Stimulated activated CD4-positive, alpha-beta T cell treated with anti-CD3 and anti-CD28 coated beads, Interleukin-15, amount 100 ng/mL, for 24 hours (primary cell): ENCODE data around the gene FAM204A.
A peak's percentile ranks its signal among the peaks of the same experiment; 100 is the strongest.

Experiments
- DNase-seq: peaks from one replicate; pipeline ENCODE4 v3.0.0-alpha.2; 2020

The FAM204A gene

DNA sequence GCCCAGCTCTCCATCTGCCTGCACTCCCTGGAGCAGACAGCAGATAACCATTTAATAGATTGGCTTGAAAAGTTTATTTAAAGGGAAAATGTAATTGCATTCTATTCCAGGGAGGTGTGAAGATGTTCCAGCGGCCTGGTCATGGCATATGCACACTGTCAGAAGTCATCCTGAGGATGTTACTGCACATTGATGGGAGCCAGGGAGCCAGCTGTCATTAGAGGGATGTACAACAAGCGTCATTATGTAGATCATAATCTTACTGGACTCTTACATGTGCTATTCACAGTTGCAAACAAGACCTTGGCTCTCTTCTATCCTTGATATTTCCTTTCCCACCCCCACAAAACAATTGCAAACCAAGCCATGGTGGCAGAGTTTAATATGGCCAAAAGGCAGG, 65.4 kb downstream of the FAM204A start:
- DNase-seq, result no peak

DNA sequence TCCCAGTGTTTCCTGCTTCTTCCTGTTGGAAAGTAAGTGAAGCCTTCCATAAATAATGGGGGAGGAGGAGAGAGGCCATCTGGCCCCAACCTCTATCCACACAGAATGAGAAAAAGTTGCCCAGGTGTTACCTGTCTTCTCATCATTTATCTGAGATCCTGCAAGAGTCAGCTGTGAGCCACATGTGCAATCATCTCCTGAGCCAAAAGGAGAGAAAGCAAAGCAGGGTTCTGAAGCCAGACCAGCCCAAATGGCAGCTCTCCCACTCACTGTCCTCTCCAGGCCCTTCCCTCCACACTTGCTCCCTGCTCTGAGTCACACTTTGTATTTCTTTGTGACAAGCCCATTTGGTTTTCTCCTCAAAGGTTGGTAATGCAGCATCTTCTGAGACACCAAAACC, 65.9 kb downstream of the FAM204A start:
- DNase-seq, result no peak

GRCh38 chr10:118273662-118274061, 68.5 kb downstream of the FAM204A start:
- DNase-seq, result no peak

- DNase-seq, result no peak
These were observed 69.4 kb downstream of the FAM204A start for GRCh38 chr10:118272767-118273166.

- no peak for DNase-seq
These were observed 69.9 kb downstream of the FAM204A start for GRCh38 chr10:118272149-118272721.

DNA sequence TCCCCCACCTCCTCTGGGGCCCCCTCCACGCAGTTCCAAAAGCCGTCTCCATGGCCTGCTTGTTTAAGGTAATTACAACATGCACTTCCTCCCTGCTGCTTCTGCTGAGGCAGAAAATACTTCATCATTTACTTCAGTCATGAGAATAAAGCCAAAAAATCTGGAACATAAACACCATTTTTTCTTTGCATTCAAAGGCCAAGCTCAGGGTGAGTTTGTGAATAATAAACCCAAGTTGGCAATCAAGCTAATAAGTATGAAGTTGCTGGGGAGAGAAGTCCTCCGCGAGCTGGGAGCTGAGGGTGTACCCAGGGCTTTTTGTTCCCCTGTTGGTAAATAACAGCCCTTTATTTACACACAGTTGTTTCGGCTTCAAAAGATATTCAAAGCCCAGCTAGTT, 70.5 kb downstream of the FAM204A start:
- DNase-seq, result no peak

DNA sequence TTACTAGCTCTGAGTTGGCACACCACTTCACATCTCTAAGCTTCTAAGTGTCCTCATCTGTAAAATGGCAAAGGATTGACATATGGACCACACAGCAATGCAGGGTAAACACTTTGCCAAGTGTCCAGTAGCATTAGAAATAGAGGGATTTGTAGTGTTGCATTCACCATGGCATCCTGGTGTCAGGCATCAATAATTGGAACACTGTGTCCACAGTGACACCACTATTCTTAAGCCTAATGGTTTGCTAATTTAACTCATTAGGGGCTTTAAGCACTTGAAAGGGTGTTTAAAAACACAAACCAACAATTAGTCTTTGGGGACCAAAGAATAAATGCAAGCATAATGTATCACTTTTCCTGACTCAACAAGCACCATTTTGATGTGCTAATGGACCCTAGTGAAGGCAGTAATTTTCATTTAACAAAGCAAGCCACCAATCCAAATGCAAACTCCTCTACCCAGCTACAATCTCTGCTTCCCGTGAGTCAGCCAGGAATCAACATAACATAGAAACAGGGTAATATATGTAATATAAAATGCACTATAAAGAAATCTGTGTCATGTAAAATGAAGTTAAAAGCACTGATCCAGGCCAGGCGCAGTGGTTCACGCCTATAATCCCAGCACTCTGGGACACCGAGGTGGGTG, 75.9 kb downstream of the FAM204A start:
- DNase-seq, result no peak

- no peak for DNase-seq
These were observed 77.2 kb downstream of the FAM204A start for GRCh38 chr10:118264838-118265470.

- DNase-seq, result no peak
These were observed 77.9 kb downstream of the FAM204A start for GRCh38 chr10:118264252-118264651.

DNA sequence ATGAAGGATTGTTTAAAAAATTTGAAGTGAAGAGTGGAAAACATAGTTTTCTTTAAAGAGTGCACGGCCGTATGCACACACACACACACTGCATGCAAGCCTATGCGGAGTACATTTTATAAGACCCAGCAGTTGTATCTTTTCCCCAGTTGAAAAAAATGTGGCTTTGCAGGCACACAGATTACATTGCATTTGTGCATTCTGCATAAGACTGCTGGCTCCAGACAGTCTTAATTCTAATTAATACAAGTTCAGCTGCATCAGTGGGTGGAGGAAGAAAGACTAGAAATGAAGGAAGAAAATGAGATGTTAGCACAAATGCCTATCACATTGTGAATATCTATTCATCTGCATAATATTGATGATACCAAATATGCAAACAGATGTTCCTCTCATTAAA, 79.6 kb downstream of the FAM204A start:
- no peak for DNase-seq

DNA sequence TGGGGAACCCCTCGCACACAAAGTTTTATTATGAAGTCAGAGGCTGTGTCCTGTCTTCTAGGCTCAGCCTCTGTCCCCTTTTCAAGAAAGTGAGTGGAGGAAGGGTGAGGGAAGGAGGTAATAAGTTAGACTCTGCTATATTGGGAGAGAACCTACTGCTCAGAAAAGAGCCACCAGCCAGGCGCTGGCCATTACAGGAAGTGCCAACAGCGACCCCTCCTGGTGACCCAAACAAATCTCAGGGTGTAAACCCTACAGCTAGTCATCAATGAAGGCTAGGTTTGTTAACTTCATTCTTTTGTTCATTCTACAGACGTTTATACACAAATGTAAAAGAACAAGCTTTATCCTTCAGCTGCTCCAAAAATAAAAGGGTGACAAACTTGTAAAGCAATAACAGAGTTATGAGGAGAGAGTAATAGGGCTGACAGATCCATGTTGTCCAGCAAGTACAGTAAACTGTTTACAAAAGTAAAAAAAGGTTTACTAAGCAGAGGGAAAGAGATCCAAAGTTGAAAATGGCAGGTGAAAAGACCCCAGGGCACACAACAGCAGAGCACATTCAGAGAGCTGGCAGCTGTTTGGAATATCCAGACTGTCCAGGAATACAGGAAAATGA, 82.7 kb downstream of the FAM204A start:
- DNase-seq, result peak; percentile 51

- DNase-seq, result no peak
These were observed 83.8 kb downstream of the FAM204A start for GRCh38 chr10:118258285-118258684.

GRCh38 chr10:118256825-118257570, 85.1 kb downstream of the FAM204A start:
- no peak for DNase-seq

DNA sequence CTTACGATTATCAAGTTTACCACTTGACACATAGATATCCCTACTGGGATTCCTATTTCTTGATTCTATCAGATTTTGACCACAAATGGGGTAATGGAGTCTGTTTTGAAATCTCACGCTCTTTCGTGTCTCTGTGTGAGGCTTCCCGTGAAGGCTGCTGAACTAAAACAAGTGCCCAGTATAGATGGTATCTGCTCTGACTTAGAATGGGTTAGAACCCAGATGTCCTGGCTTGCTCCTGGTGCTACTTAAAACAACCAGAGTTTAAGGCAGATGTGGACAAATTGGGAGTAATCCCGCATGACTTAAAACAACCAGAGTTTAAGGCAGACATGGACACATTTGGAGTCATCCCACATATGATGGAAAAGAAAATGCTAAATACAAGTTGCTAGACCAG, 85.9 kb downstream of the FAM204A start:
- no peak for DNase-seq

DNA sequence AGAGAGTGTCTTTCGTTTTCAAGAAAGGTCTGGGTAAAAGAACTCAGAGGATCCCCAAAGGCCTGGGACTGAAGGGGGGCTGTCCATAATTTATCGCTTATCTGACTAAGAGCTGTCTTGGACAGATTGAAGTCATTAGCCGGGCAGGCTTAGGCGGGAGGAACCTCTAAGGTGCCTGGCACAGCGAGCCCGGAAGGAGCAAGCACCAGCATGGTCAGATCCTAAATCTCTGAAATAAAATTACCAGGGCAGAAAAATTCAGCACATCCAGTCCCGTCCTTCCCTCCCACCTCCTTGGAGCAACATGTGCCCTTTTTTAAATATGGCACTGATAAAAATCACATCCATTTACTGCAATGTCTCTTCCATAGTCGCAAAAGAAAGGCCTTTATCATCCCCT, 86.8 kb downstream of the FAM204A start:
- no peak for DNase-seq

GRCh38 chr10:118254654-118255053, 87.5 kb downstream of the FAM204A start:
- DNase-seq, result no peak

GRCh38 chr10:118253397-118253796, 88.7 kb downstream of the FAM204A start:
- no peak for DNase-seq

DNA sequence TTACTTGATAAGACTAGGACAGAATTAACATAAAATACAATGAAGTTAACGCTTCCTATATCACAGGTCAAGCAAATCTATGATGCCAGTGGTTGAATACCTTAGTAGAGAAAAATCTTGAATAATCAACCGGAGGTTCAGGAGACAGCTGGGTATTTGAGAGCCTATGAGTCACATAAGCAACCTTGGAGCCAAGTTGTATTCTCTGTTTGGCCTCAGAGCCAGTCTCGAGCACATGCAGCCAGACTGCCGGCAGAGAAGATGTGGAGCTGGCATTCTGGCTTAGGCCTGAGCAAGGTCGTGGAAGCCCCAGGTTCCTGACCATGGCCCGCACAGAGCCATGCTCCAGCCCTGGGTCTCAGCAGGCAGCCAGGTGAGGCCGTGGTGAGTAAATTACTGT, 90.3 kb downstream of the FAM204A start:
- no peak for DNase-seq

DNA sequence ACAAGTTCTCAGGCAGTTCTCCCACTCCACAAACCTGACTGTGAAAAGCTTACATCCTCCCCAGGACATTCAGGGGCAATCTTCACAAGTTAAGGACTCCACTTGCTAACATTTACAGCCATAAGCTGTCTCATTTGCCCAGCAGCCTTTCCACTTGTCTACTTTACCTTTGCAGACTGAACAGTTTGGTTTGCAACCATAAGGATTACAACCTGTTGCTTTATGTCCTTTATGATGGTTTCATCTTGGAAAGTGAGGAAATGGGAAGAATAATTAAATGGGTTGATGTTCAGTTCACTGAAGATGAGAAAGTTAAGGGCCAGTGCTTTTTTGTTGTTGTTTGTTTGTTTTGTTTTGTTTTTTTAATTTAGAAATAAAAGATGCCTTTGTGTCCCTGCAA, 92.4 kb downstream of the FAM204A start:
- DNase-seq, result no peak
